NCI-H1105 (cell line): Measurements from ENCODE around the gene ABR.
"Not testable (repeated sequence)": the region's sequence is repeated elsewhere in the genome, so short reads cannot be mapped to it uniquely, and the experiment has no call there.

ENCODE experiments used
- DNase-seq: peaks from one replicate; lab custom pipeline; 2025; lab: John Stamatoyannopoulos, UW

ABR gene

GRCh38 chr17:1173432-1174262 lies 6.1 kb downstream of the ABR start:
- no peak for DNase-seq

- no peak for DNase-seq
Observed at GRCh38 chr17:1171953-1172352, 7.8 kb downstream of the ABR start.

GRCh38 chr17:1170739-1171138 lies 9.0 kb downstream of the ABR start:
- DNase-seq = no peak

GRCh38 chr17:1169929-1170312 lies 9.9 kb downstream of the ABR start:
- no peak for DNase-seq

GRCh38 chr17:1169221-1169928 lies 10.4 kb downstream of the ABR start:
- no peak for DNase-seq

GRCh38 chr17:1168533-1169220 lies 11.1 kb downstream of the ABR start:
- no peak for DNase-seq

GRCh38 chr17:1166276-1166675 lies 13.5 kb downstream of the ABR start:
- DNase-seq = no peak

- no peak for DNase-seq
Observed at GRCh38 chr17:1165836-1166235, 13.9 kb downstream of the ABR start.

- DNase-seq = no peak
Observed at GRCh38 chr17:1164935-1165556, 14.7 kb downstream of the ABR start.

GRCh38 chr17:1162116-1162855 lies 17.5 kb downstream of the ABR start:
- no peak for DNase-seq

GRCh38 chr17:1160591-1161390 lies 19.0 kb downstream of the ABR start:
- DNase-seq = no peak

- no peak for DNase-seq
Observed at GRCh38 chr17:1159431-1160180, 20.2 kb downstream of the ABR start.

GRCh38 chr17:1158879-1159278 lies 20.9 kb downstream of the ABR start:
- no peak for DNase-seq

- no peak for DNase-seq
Observed at GRCh38 chr17:1156864-1157263, 22.9 kb downstream of the ABR start.

GRCh38 chr17:1154704-1155103 lies 25.1 kb downstream of the ABR start:
- no peak for DNase-seq

GRCh38 chr17:1153795-1154546 lies 25.8 kb downstream of the ABR start:
- peak; percentile 72 for DNase-seq

GRCh38 chr17:1152582-1152981 lies 27.2 kb downstream of the ABR start:
- not testable (repeated sequence) for DNase-seq

- no peak for DNase-seq
Observed at GRCh38 chr17:1150863-1151600, 28.7 kb downstream of the ABR start.

GRCh38 chr17:1149869-1150268 lies 29.9 kb downstream of the ABR start:
- no peak for DNase-seq
